K562 (cell line): ENCODE results near the gene STIM1. TPM values are rescaled to one million over a fixed set of nuclear protein-coding genes. Genes with fewer than 3 reads are reported as not detected.

Experiments used
- ATAC-seq: fragments of 200-7000 bp; cut with Tn5 transposase; 3 replicates; pipeline ENCODE4 v1.9.1; 2020; ENCODE audit warnings: moderate library complexity
- BruUV-seq: library from RNA; stranded (reverse); fragments of 400-500 nt; replicated peaks from 2 replicates; lab custom pipeline; 2021; lab: Mats Ljungman, UMichigan
- CTCF ChIA-PET: fragments of 300-600 bp; formaldehyde crosslinking; extraction: SDS; loops from one replicate; lab custom pipeline; 2021; ENCODE audit warnings: low intra/inter-chr PET ratio; lab: Yijun Ruan, JAX
- POLR2A ChIA-PET: fragments of 300-600, 350-650 bp; sonication (Branson Sonifier 250); formaldehyde crosslinking; extraction: SDS; loops from one replicate; lab custom pipeline; 2021; ENCODE audit warnings: antibody characterized with exemption, inconsistent platforms; lab: Yijun Ruan, JAX
- DNase-seq, 4 experiments: peaks; one replicate each; pipeline versions ENCODE4 v3.0.0 to v3.0.0-alpha.2; 2011 to 2018; ENCODE audit warnings: low spot score in 3 of 4, mixed read lengths in 3 of 4; ENCODE audit errors: extremely low read depth in 1 of 4
- FAIRE-seq: peaks from 2 replicates; lab custom pipeline; 2011; peaks lifted over from hg19 to GRCh38; lab: Jason Lieb, UNC
- H2AFZ ChIP-seq: 2 replicates; pipeline ENCODE4 v1.6.0; 2011; ENCODE audit warnings: low read depth, low read length, control low read depth, inconsistent platforms
- H3K27ac ChIP-seq: fragments of 200-600 bp; 3 replicates; pipeline ENCODE4 v1.8.0; 2011; ENCODE audit warnings: low read depth, mild to moderate bottlenecking, control low read depth, inconsistent platforms, low read length, moderate library complexity, mixed read lengths; ENCODE audit errors: extremely low read depth
- H3K27me3 ChIP-seq, 2 experiments: fragments of 300-600 bp in 1 of 2; 2 replicates in 1 of 2; 3 replicates in 1 of 2; pipeline versions ENCODE4 v1.6.0 to v1.8.0; 2011; ENCODE audit warnings: inconsistent platforms in 2 of 2, low read length in 2 of 2, mild to moderate bottlenecking in 1 of 2, mixed read lengths in 1 of 2, moderate library complexity in 1 of 2; ENCODE audit not compliant: control insufficient read depth in 2 of 2, insufficient read depth in 2 of 2
- H3K36me3 ChIP-seq: fragments of 300-600 bp; 3 replicates; pipeline ENCODE4 v1.8.0; 2011; ENCODE audit warnings: mild to moderate bottlenecking, low read length, inconsistent platforms; ENCODE audit not compliant: control insufficient read depth, insufficient read depth
- H3K4me1 ChIP-seq, 2 experiments: fragments of 200-600 bp in 1 of 2; replicated peaks in 1 of 2; 2 replicates in 1 of 2; 3 replicates in 1 of 2; pipeline versions ENCODE4 v1.5.1 to v1.8.0; 2011; ENCODE audit warnings: inconsistent platforms in 2 of 2, low read length in 2 of 2, mild to moderate bottlenecking in 1 of 2, mixed read lengths in 1 of 2, moderate library complexity in 1 of 2; ENCODE audit not compliant: control insufficient read depth in 2 of 2, insufficient read depth in 2 of 2
- H3K4me2 ChIP-seq: 2 replicates; pipeline ENCODE4 v1.6.1; 2011; ENCODE audit warnings: low read length, control low read depth, inconsistent platforms, mixed read lengths; ENCODE audit not compliant: insufficient read depth
- H3K4me3 ChIP-seq: fragments of 200-600 bp; sonication (generic), shearing (Covaris generic); 2 replicates; pipeline ENCODE4 v1.5.1; 2016; ENCODE audit warnings: control low read depth, inconsistent platforms
- H3K79me2 ChIP-seq: fragments of 200-600 bp; 3 replicates; pipeline ENCODE4 v1.8.0; 2011; ENCODE audit warnings: low read length, inconsistent platforms; ENCODE audit not compliant: control insufficient read depth, insufficient read depth
- H3K9ac ChIP-seq, 2 experiments: 2 replicates each; pipeline versions ENCODE4 v1.6.0 to v1.6.1; 2011; ENCODE audit warnings: low read depth in 2 of 2, low read length in 2 of 2, control low read depth in 1 of 2, inconsistent platforms in 1 of 2, mild to moderate bottlenecking in 1 of 2, mixed read lengths in 1 of 2; ENCODE audit not compliant: insufficient read depth in 1 of 2
- H3K9me1 ChIP-seq: one replicate; pipeline ENCODE4 v1.6.0; 2011; ENCODE audit warnings: inconsistent platforms, mild to moderate bottlenecking, low read length, moderate library complexity; ENCODE audit not compliant: control insufficient read depth, insufficient read depth
- H3K9me3 ChIP-seq: replicated peaks from 2 replicates; pipeline ENCODE4 v1.5.1; 2011; ENCODE audit warnings: low read depth, low read length, inconsistent platforms; ENCODE audit not compliant: control insufficient read depth, insufficient read depth
- H4K20me1 ChIP-seq: replicated peaks from 2 replicates; pipeline ENCODE4 v1.6.1; 2011; ENCODE audit warnings: low read length, inconsistent platforms, mixed read lengths; ENCODE audit not compliant: control insufficient read depth, insufficient read depth
- ARNT ChIP-seq, 2 experiments: fragments of 450-650 bp; IDR thresholded peaks; 2 replicates each; pipeline ENCODE4 v1.6.1; 2016; ENCODE audit warnings: mild to moderate bottlenecking in 1 of 2
- CBX2 ChIP-seq: fragments of 200-600 bp; sonication (generic); IDR thresholded peaks from one replicate; pipeline ENCODE4 v1.6.1; 2012; ENCODE audit warnings: mild to moderate bottlenecking, low read length, inconsistent platforms; ENCODE audit not compliant: insufficient read depth, poor library complexity, severe bottlenecking
- CSDE1 ChIP-seq, 2 experiments: fragments of 450-650 bp; IDR thresholded peaks; 2 replicates each; pipeline ENCODE4 v1.6.1; 2016; ENCODE audit warnings: mild to moderate bottlenecking in 1 of 2
- HDAC3 ChIP-seq: fragments of 450-650 bp; IDR thresholded peaks from 2 replicates; pipeline ENCODE4 v1.6.1; 2018; ENCODE audit warnings: borderline replicate concordance, mild to moderate bottlenecking, moderate library complexity; ENCODE audit not compliant: partially characterized antibody
- ILF3 ChIP-seq: fragments of 450-650 bp; IDR thresholded peaks from 2 replicates; pipeline ENCODE4 v1.6.1; 2018; ENCODE audit warnings: antibody characterized with exemption, mild to moderate bottlenecking, moderate library complexity, borderline replicate concordance
- KDM4B ChIP-seq, 2 experiments: fragments of 450-650 bp in 1 of 2; sonication (generic) in 1 of 2; IDR thresholded peaks; 2 replicates each; pipeline ENCODE4 v1.6.1; 2016 to 2017; ENCODE audit warnings: borderline replicate concordance in 2 of 2, antibody characterized with exemption in 1 of 2, low read depth in 1 of 2, mild to moderate bottlenecking in 1 of 2
- KLF16 ChIP-seq: IDR thresholded peaks from 2 replicates; pipeline ENCODE4 v1.6.1; 2016; ENCODE audit warnings: antibody characterized with exemption
- MAFF ChIP-seq: IDR thresholded peaks from 2 replicates; pipeline ENCODE4 v1.6.1; 2012; ENCODE audit warnings: low read length, improper control_type of control experiment
- MCM5 ChIP-seq: fragments of 450-650 bp; IDR thresholded peaks from 2 replicates; pipeline ENCODE4 v1.6.1; 2016; ENCODE audit warnings: low read depth
- NR2C2 ChIP-seq, 2 experiments: fragments of 200-800 bp in 1 of 2; sonication (Bioruptor generic) in 1 of 2; sonication (generic) in 1 of 2; formaldehyde crosslinking in 1 of 2; IDR thresholded peaks; 2 replicates each; pipeline versions ENCODE4 v1.6.1 to v1.8.0; 2016 to 2022; ENCODE audit warnings: mild to moderate bottlenecking in 1 of 2, missing compliant biosample characterization in 1 of 2, missing genetic modification characterization in 1 of 2, missing genetic modification reagents in 1 of 2
- RBFOX2 ChIP-seq: fragments of 200-400 bp; formaldehyde crosslinking; IDR thresholded peaks from 2 replicates; pipeline ENCODE4 v1.6.1; 2017; ENCODE audit warnings: low read depth, mild to moderate bottlenecking, low read length, moderate library complexity
- RNF2 ChIP-seq: sonication (generic); IDR thresholded peaks from 2 replicates; pipeline ENCODE4 v1.6.1; 2016
- SIN3B ChIP-seq: fragments of 450-650 bp; IDR thresholded peaks from 2 replicates; pipeline ENCODE4 v1.6.1; 2017; ENCODE audit warnings: low read depth, mild to moderate bottlenecking, moderate library complexity
- SNRNP70 ChIP-seq: fragments of 200-400 bp; formaldehyde crosslinking; optimal IDR thresholded peaks from 2 replicates; pipeline ENCODE3; 2017; ENCODE audit warnings: low read depth, low read length
- SP1 ChIP-seq: sonication (generic); formaldehyde crosslinking; IDR thresholded peaks from 2 replicates; pipeline ENCODE4 v1.8.1; 2022; ENCODE audit warnings: mild to moderate bottlenecking, missing genetic modification reagents
- SRSF9 ChIP-seq: fragments of 200-400 bp; formaldehyde crosslinking; IDR thresholded peaks from 2 replicates; pipeline ENCODE4 v1.6.1; 2017; ENCODE audit warnings: low read depth, low read length, borderline replicate concordance
- ZC3H11A ChIP-seq: IDR thresholded peaks from 2 replicates; pipeline ENCODE4 v1.6.1; 2012; ENCODE audit warnings: low read depth, low read length, improper control_type of control experiment
- ZNF76 ChIP-seq: fragments of 250-450 bp; sonication (Bioruptor Pico); IDR thresholded peaks from 2 replicates; pipeline ENCODE4 v1.4.0; 2020; ENCODE audit warnings: mild to moderate bottlenecking, moderate library complexity, borderline replicate concordance
- WGBS: fragments of 100-300 bp; shearing (Covaris generic); methylation state at CpG from one replicate; pipeline ENCODE4 v1.1.6; 2016; ENCODE audit warnings: low coverage, mixed read lengths; ENCODE audit not compliant: insufficient coverage; ENCODE audit errors: missing lambda C conversion rate; 5-methylcytosine and 5-hydroxymethylcytosine counted together
- in situ Hi-C: fragments of 300-500 bp; cut with MboI; formaldehyde crosslinking; loops from 4 replicates; pipeline ENCODE4 v1.15.0; 2018; ENCODE audit warnings: inconsistent platforms, mixed read lengths
- intact Hi-C: fragments of 100-400 bp; cut with micrococcal nuclease; formaldehyde crosslinking; loops from 2 replicates; pipeline ENCODE4 v1.14.2; 2022
- polyA plus RNA-seq, 8 experiments: library from polyadenylated mRNA; depleted of rRNA in 4 of 8; stranded (reverse) in 5 of 8; unstranded in 3 of 8; fragments of >200 nt; fragmentation: Nextera tagmentation in 2 of 8; fragmentation: Illumina TruSeq in 1 of 8; extraction: Ambion mirVana in 2 of 8; extraction: Trizol in 1 of 8; gene quantifications; 2 replicates each; pipeline versions ENCODE4 v1.2.1 to v1.2.3, GENCODE V29; 2011 to 2014; ENCODE audit warnings: inconsistent platforms in 1 of 8, missing spikeins in 1 of 8
- total RNA-seq, 7 experiments: library from RNA; depleted of rRNA in 6 of 7; stranded (reverse); fragments of >200 nt in 6 of 7; fragmentation: Illumina TruSeq in 2 of 7; extraction: Trizol in 2 of 7; gene quantifications; 2 replicates each; pipeline versions ENCODE4 v1.2.1 to v1.2.3, GENCODE V29; 2011 to 2021; ENCODE audit warnings: low replicate concordance in 1 of 7
- TF ChIP-seq, protein P1 (sequence below): fragments of 450-650 bp; formaldehyde crosslinking; IDR thresholded peaks from 2 replicates; pipeline ENCODE4 v1.4.0; 2022; ENCODE audit warnings: mild to moderate bottlenecking, moderate library complexity

STIM1 gene
- total and polyA plus RNA-seq, 9 of the 15 experiments (the other 6 are each of a cell fraction or from before 2014, with no cell fraction given), result 7.7 to 50.5 (median 22.5) TPM

DNA sequence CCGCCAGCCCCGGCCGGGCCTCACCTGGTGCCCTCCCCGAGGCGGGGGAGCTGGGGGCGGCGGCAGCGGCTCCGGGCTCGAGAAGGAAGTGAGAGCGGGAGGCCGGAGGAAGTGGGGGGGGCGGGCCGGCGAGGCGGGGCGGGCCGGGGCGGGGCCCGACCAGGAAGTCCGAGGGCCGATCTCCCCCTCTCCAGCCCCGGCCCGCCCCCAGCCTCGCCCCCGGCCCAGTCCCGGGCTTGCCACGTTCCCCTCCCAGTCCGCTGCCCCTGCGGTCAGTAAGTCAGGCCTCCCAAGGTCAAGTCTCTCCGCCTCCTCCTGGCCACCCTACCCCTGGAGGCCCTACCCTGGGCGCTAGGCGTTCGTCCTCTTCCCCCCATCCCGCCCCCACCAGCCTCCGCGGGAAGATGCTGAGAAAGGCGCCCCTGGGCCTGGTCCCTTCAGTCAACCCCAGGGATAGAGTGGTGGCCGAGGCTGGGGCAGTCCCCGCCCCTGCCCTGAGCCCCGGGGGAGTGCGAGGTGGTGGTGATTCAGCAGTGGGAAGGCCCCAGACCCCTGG lies 14.5 kb upstream of the STIM1 start, which contains the start of gene RHOG (continued):
- no peak for TF ChIP-seq CBX2
- no peak for TF ChIP-seq ILF3
- peak; percentile 82; the same call in 1 of the 2 replicates for TF ChIP-seq RBFOX2
- TF ChIP-seq, all 486 proteins: peak for 25

DNA sequence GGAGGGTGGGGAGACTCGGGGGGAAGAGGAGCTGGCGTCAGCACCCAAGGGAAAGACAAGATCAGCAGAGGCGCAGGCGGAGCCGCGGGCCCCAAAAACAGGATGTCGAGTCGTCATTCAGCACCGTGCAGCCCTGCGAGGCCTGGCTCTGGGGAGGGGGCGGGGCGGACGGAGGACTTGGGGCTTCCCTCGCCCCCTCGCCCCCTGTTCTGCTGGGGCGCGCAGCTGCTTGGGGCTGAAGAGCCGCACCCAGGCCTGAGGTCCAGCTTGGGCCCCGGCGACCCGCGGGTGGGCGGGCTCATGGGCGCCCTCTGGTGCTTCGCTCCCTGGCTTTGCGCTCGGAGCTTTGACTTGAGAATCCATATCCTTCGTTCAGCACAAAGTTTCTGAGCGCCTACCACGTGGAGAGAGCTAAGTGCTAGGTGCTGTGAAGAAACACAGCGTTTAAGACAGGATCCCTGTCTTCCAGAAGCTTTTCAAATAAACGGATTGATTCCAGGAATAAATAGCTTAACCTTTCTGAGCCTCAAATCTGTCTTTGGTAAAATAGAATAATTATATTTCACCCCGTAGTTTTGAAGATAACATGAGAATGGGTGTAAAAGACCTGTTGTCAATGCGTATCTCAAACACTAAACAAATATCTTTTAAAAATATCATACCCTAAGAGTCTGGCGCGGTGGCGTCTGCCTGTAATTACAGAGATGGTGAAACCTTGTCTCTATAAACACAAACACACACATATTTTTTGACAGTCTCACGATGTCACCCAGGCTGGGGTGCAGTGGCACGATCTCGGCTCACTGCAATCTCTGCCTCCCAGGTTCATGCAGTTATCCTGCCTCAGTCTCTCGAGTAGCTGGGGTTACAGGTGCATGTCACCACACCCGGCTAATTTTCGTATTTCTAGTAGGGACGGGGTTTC lies 13.8 kb upstream of the STIM1 start:
- peak overlapping the region; percentile 67 to 82 for H3K9ac ChIP-seq
- H3K9me3 ChIP-seq, result no peaks in the 10 kb centered on the region
- H3K4me3 ChIP-seq, result peak overlapping the region; percentile 89
- peaks cover 45% of the 10 kb centered on the region for H3K79me2 ChIP-seq
- TSS peak; percentile 47 for BruUV-seq
- peak; percentile 79 to 94 (median 80) for DNase-seq
- ATAC-seq, result peak; percentile 67
- no peaks in the 10 kb centered on the region for H3K9me1 ChIP-seq
- intact Hi-C loops (loop anchor here (1.0 kb wide), 1 partner anchor 17 kb away; no protein-coding TSS in a partner anchor), in situ Hi-C loops (no loop called here)
- peak overlapping the region; percentile 96 for H2AFZ ChIP-seq
- peak overlapping the region; percentile 67 for H3K4me2 ChIP-seq
- peaks cover 22 to 46% of the 10 kb centered on the region in 2 experiments for H3K4me1 ChIP-seq
- peaks cover 4% of the 10 kb centered on the region; the same call in 1 of the 2 replicates for H4K20me1 ChIP-seq
- H3K36me3 ChIP-seq, result peaks cover 22% of the 10 kb centered on the region
- no peaks in the 10 kb centered on the region for H3K27me3 ChIP-seq
- ChIA-PET CTCF (interaction anchor here (1.3 kb wide), 1 partner anchor 17 kb away, joined by 5 read pairs; no protein-coding TSS in a partner anchor), POLR2A (interaction anchor here (0.7 to 2.7 kb wide), 11 partner anchors 10 to 231 kb away, joined by 3 to 9 read pairs (median 3); partner anchors contain the start of genes NUP98 and STIM1)
- peak; percentile 85 for FAIRE-seq
- 31% methylated on average over 27 of the region's 44 CpGs for WGBS
- peak overlapping the region; percentile 86 for H3K27ac ChIP-seq
- TF ChIP-seq SNRNP70 (no peak), MCM5 (no peak), CSDE1 (IDR thresholded peaks at IDR 0.05) (no peak), ZC3H11A (0 out of 2 replicates have a peak, but pooled peaks have one; percentile 18), SP1 (CRISPR knock-in tag) (peak; percentile 26; the same call in 1 of the 2 replicates), MAFF (no peak), RNF2 (0 out of 2 replicates have a peak, but pooled peaks have one; percentile 38), SRSF9 (no peak), KDM4B (IDR thresholded peaks at IDR 0.05; ENCODE audit: borderline replicate concordance in 2 of 2, low read depth in 1 of 2) (no peak; a peak in 1 of 4 replicates), NR2C2 (CRISPR knock-in tag; IDR thresholded peaks at IDR 0.05) (no peak), NR2C2 (tag; IDR thresholded peaks at IDR 0.05) (peak; percentile 65), SIN3B (no peak), ZNF76 (CRISPR knock-in tag) (no peak), HDAC3 (no peak), ARNT (IDR thresholded peaks at IDR 0.05) (0 out of 4 replicates have a peak, but pooled peaks of 1 of the 2 experiments have one; percentile 46), KLF16 (no peak)
- TF ChIP-seq, protein P1, sequence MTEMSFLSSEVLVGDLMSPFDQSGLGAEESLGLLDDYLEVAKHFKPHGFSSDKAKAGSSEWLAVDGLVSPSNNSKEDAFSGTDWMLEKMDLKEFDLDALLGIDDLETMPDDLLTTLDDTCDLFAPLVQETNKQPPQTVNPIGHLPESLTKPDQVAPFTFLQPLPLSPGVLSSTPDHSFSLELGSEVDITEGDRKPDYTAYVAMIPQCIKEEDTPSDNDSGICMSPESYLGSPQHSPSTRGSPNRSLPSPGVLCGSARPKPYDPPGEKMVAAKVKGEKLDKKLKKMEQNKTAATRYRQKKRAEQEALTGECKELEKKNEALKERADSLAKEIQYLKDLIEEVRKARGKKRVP (CRISPR knock-in tag), result no peak; the same call in 1 of the 2 replicates
